GM12878 (cell line): ENCODE measurements around the gene BNIP2. TPM values are rescaled to one million over a fixed set of nuclear protein-coding genes. Genes with fewer than 3 reads are reported as not detected.
A peak's percentile ranks its signal among the peaks of the same experiment; 100 is the strongest.

Experiments
- ATAC-seq: fragments of 200-7000 bp; cut with Tn5 transposase; 3 replicates; pipeline ENCODE4 v1.9.1; 2020; ENCODE audit warnings: mild to moderate bottlenecking, moderate library complexity
- BruUV-seq: library from RNA; stranded (reverse); fragments of 400-500 nt; replicated peaks from 2 replicates; lab custom pipeline; 2021; lab: Mats Ljungman, UMichigan
- CTCF ChIA-PET: fragments of 300-600 bp; sonication (Branson Sonifier 250); formaldehyde crosslinking; extraction: SDS; loops from one replicate; lab custom pipeline; 2021; ENCODE audit warnings: inconsistent platforms; lab: Yijun Ruan, JAX
- POLR2A ChIA-PET: fragments of 350-600 bp; formaldehyde crosslinking; extraction: SDS; loops from one replicate; lab custom pipeline; 2021; ENCODE audit warnings: inconsistent platforms; lab: Charles Lee
- RAD21 ChIA-PET: fragments of 300-600 bp; sonication (Branson Sonifier 250); formaldehyde crosslinking; loops from one replicate; lab custom pipeline; 2023; ENCODE audit warnings: antibody characterized with exemption; ENCODE audit not compliant: unreplicated experiment; lab: Charles Lee
- SMC1A ChIA-PET: fragments of 300-600 bp; sonication (Branson Sonifier 250); formaldehyde crosslinking; loops from one replicate; lab custom pipeline; 2023; ENCODE audit not compliant: unreplicated experiment, uncharacterized antibody; lab: Charles Lee
- DNase-seq: peaks from one replicate; pipeline ENCODE4 v3.0.0-alpha.2; 2011; ENCODE audit warnings: low read depth, low spot score
- FAIRE-seq: peaks from 3 replicates; lab custom pipeline; 2011; peaks lifted over from hg19 to GRCh38; lab: Jason Lieb, UNC
- H2AFZ ChIP-seq: 2 replicates; pipeline ENCODE4 v1.6.0; 2011; ENCODE audit warnings: low read depth, low read length, control low read depth; ENCODE audit not compliant: control insufficient read depth
- H3K27ac ChIP-seq: 2 replicates; pipeline ENCODE4 v1.5.1; 2011; ENCODE audit warnings: control low read depth; ENCODE audit not compliant: control insufficient read depth, insufficient read depth
- H3K27me3 ChIP-seq, 2 experiments: replicated peaks in 1 of 2; 2 replicates each; pipeline versions ENCODE4 v1.6.0 to v1.6.1; 2011; ENCODE audit warnings: low read length in 1 of 2; ENCODE audit not compliant: control insufficient read depth in 2 of 2, insufficient read depth in 2 of 2
- H3K36me3 ChIP-seq, 2 experiments: 2 replicates each; pipeline ENCODE4 v1.5.1; 2011; ENCODE audit warnings: low read length in 1 of 2; ENCODE audit not compliant: control insufficient read depth in 2 of 2, insufficient read depth in 2 of 2
- H3K4me1 ChIP-seq: 2 replicates; pipeline ENCODE4 v1.6.1; 2011; ENCODE audit warnings: mild to moderate bottlenecking, low read length, moderate library complexity, mixed read lengths; ENCODE audit not compliant: control insufficient read depth, insufficient read depth
- H3K4me2 ChIP-seq: 2 replicates; pipeline ENCODE4 v1.6.0; 2011; ENCODE audit warnings: control low read depth; ENCODE audit not compliant: control insufficient read depth, insufficient read depth
- H3K4me3 ChIP-seq: fragments of 200-600 bp; sonication (generic); 2 replicates; pipeline ENCODE4 v1.5.1; 2016
- H3K79me2 ChIP-seq: 2 replicates; pipeline ENCODE4 v1.6.0; 2011; ENCODE audit warnings: low read length; ENCODE audit not compliant: control insufficient read depth, insufficient read depth
- H3K9ac ChIP-seq: 2 replicates; pipeline ENCODE4 v1.8.0; 2011; ENCODE audit warnings: low read length, control low read depth, mixed read lengths; ENCODE audit not compliant: control insufficient read depth, insufficient read depth
- H3K9me3 ChIP-seq: replicated peaks from 3 replicates; pipeline ENCODE4 v1.5.1; 2011; ENCODE audit warnings: mild to moderate bottlenecking, low read length; ENCODE audit not compliant: control insufficient read depth, insufficient read depth
- H4K20me1 ChIP-seq: 2 replicates; pipeline ENCODE4 v1.6.0; 2011; ENCODE audit not compliant: control insufficient read depth, insufficient read depth
- CREM ChIP-seq: IDR thresholded peaks from 2 replicates; pipeline ENCODE4 v1.6.1; 2014; ENCODE audit warnings: antibody characterized with exemption, low read depth
- FOS ChIP-seq: IDR thresholded peaks from 3 replicates; pipeline ENCODE4 v1.6.1; 2011; ENCODE audit warnings: borderline replicate concordance; ENCODE audit not compliant: insufficient read length; ENCODE audit errors: extremely low read depth
- HDGF ChIP-seq: fragments of 450-650 bp; IDR thresholded peaks from 2 replicates; pipeline ENCODE4 v1.6.1; 2016; ENCODE audit warnings: antibody characterized with exemption
- NR2C1 ChIP-seq: fragments of 450-650 bp; IDR thresholded peaks from 2 replicates; pipeline ENCODE4 v1.6.1; 2017; ENCODE audit warnings: antibody characterized with exemption, mild to moderate bottlenecking, moderate library complexity
- RUNX3 ChIP-seq: IDR thresholded peaks from 2 replicates; pipeline ENCODE4 v1.6.1; 2012; ENCODE audit warnings: low read length, inconsistent platforms
- SPI1 ChIP-seq: IDR thresholded peaks from 2 replicates; pipeline ENCODE4 v1.6.1; 2011; ENCODE audit warnings: low read depth, mild to moderate bottlenecking, low read length, moderate library complexity, borderline replicate concordance; ENCODE audit not compliant: insufficient read depth
- WRNIP1 ChIP-seq: IDR thresholded peaks from 2 replicates; pipeline ENCODE4 v1.6.1; 2011; ENCODE audit warnings: low read depth, low read length, improper control_type of control experiment, borderline replicate concordance
- ZNF217 ChIP-seq: fragments of 450-650 bp; IDR thresholded peaks from 2 replicates; pipeline ENCODE4 v1.6.1; 2017; ENCODE audit warnings: antibody characterized with exemption, mild to moderate bottlenecking
- WGBS: methylation state at CpG from one replicate; pipeline ENCODE4 v1.1.6; 2016; ENCODE audit warnings: low lambda C conversion rate; ENCODE audit not compliant: insufficient replicate concordance, insufficient coverage; ENCODE audit errors: missing lambda C conversion rate; 5-methylcytosine and 5-hydroxymethylcytosine counted together
- in situ Hi-C: fragments of 300-500 bp; cut with MboI; formaldehyde crosslinking; loops from 9 replicates; pipeline ENCODE4 v1.14.3; 2018; ENCODE audit warnings: mixed read lengths
- intact Hi-C: fragments of 100-400 bp; cut with micrococcal nuclease; formaldehyde crosslinking; loops from one replicate; pipeline ENCODE4 v1.14.2; 2022; ENCODE audit not compliant: unreplicated experiment
- polyA plus RNA-seq, 11 experiments: library from polyadenylated mRNA; depleted of rRNA in 4 of 11; unstranded in 6 of 11; stranded (reverse) in 5 of 11; fragments of >200 nt; fragmentation: Nextera tagmentation in 4 of 11; fragmentation: Illumina TruSeq in 1 of 11; extraction: Ambion mirVana in 4 of 11; extraction: Trizol in 1 of 11; gene quantifications; 1 replicate in 1 of 11; 2 replicates in 10 of 11; pipeline versions ENCODE4 v1.2.1 to v1.2.3, GENCODE V29; 2011 to 2016; ENCODE audit warnings: inconsistent platforms in 2 of 11, missing spikeins in 2 of 11, low read depth in 1 of 11
- total RNA-seq, 4 experiments: library from RNA; depleted of rRNA in 3 of 4; stranded (reverse); fragments of >200 nt in 3 of 4; fragmentation: Illumina TruSeq in 1 of 4; extraction: Trizol in 1 of 4; gene quantifications; 2 replicates each; pipeline versions ENCODE4 v1.2.1 to v1.2.3, GENCODE V29; 2013 to 2021
- TF ChIP-seq, protein P1 (sequence below): fragments of 450-650 bp; IDR thresholded peaks from 2 replicates; pipeline ENCODE4 v1.6.1; 2016; ENCODE audit warnings: mild to moderate bottlenecking, moderate library complexity, borderline replicate concordance

BNIP2 gene
- total and polyA plus RNA-seq, 10 of the 15 experiments (the other 5 are each of a cell fraction or from before 2014, with no cell fraction given), result 29.9 to 122 (median 67.7) TPM

DNA sequence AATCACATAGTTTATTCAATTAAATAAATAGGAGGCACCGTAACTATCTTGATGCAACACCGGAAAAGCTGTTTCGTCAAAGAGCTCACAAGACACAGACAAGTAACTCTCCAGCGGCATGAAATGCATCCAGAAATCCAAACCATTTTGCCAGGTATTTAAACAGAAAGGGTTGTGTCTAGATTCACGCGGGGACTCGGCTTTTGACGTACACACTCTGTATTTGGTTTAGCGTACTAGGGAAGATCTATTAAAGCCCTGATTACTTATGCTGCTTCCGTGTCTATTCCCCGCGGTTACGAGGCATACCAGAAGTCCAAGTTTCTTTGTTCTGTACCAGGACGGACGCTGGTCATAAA is 718 bp downstream of the BNIP2 start:
- no peaks in the 10 kb centered on the region for H3K36me3 ChIP-seq
- WGBS, result under 1% methylated on average over 15 of the region's 15 CpGs
- intact Hi-C loops, result loop anchor here (5.0 kb wide), 1 partner anchor 709 kb away; the partner anchor contains the start of gene ANXA2
- SMC1A ChIA-PET, result interaction anchor here (1.7 to 2.1 kb wide), 2 partner anchors 31 to 155 kb away, joined by 6 to 7 read pairs; partner anchors contain the start of gene GTF2A2
- peak overlapping the region; percentile 98 for H3K9ac ChIP-seq
- peak overlapping the region; percentile 57 for H2AFZ ChIP-seq
- CTCF ChIA-PET, result interaction anchor here (1.0 kb wide), 1 partner anchor 155 kb away, joined by 5 read pairs; no protein-coding TSS in a partner anchor
- POLR2A ChIA-PET, result no interaction called here
- H3K4me3 ChIP-seq, result peak overlapping the region; percentile 94
- RAD21 ChIA-PET, result interaction anchor here (1.1 to 1.4 kb wide), 2 partner anchors 31 to 637 kb away, joined by 3 to 4 read pairs; partner anchors contain the start of gene GTF2A2
- ATAC-seq (peak; percentile 19), DNase-seq (peak; percentile 7), FAIRE-seq (no peak)
- no peaks in the 10 kb centered on the region for H3K27me3 ChIP-seq
- BruUV-seq, result no TSS peak
- peak overlapping the region; percentile 98 for H3K27ac ChIP-seq
- peaks cover 9% of the 10 kb centered on the region for H3K4me1 ChIP-seq
- in situ Hi-C loops, result no loop called here
- H3K79me2 ChIP-seq, result peaks cover 56% of the 10 kb centered on the region
- H3K9me3 ChIP-seq, result no peaks in the 10 kb centered on the region
- H4K20me1 ChIP-seq, result no peaks in the 10 kb centered on the region
- TF ChIP-seq WRNIP1 (peak; percentile 73; the same call in 1 of the 2 replicates), RUNX3 (peak; percentile 30; the same call in 1 of the 2 replicates), HDGF (no peak)
- peak overlapping the region; percentile 28 for H3K4me2 ChIP-seq

DNA sequence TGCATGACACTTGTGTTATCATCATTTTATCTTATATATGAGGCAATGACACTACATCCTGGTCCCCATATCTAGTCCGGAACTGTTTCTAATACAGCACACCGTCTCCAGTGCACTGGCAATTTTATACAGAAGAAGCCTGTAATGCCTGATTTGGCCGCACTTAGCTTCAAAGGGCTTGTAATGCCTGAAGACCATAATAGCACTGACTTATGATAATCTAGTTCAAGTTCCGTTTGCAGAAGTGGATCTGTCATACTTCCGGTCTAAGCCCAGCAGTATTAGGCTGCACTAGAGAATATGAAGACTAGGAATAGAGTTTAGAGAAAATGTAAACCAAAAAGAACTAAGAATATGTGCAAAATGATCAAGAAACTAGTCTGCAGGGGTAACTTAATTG is 1.3 kb downstream of the BNIP2 start:
- Histone ChIP-seq H3K4me2 (peak overlapping the region; percentile 98), H3K9me3 (no peaks in the 10 kb centered on the region), H2AFZ (no peak overlapping the region), H4K20me1 (no peaks in the 10 kb centered on the region), H3K27ac (peak overlapping the region; percentile 98), H3K27me3 (no peaks in the 10 kb centered on the region), H3K9ac (peak overlapping the region; percentile 98), H3K79me2 (peaks cover 59% of the 10 kb centered on the region), H3K36me3 (no peaks in the 10 kb centered on the region), H3K4me1 (peaks cover 9% of the 10 kb centered on the region), H3K4me3 (peak overlapping the region; percentile 94)
- in situ Hi-C loops, result no loop called here
- ChIA-PET SMC1A (interaction anchor here (1.7 to 2.1 kb wide), 2 partner anchors 31 to 155 kb away, joined by 6 to 7 read pairs; partner anchors contain the start of gene GTF2A2), POLR2A (no interaction called here), RAD21 (interaction anchor here (1.1 to 1.4 kb wide), 2 partner anchors 30 to 638 kb away, joined by 3 to 4 read pairs; partner anchors contain the start of gene GTF2A2), CTCF (no interaction called here)
- TSS peak; percentile 61 for BruUV-seq
- ATAC-seq, result peak; percentile 41
- TF ChIP-seq ZNF217 (no peak), SPI1 (peak; percentile 74), NR2C1 (no peak), FOS (no peak), CREM (no peak)
- TF ChIP-seq, protein P1, sequence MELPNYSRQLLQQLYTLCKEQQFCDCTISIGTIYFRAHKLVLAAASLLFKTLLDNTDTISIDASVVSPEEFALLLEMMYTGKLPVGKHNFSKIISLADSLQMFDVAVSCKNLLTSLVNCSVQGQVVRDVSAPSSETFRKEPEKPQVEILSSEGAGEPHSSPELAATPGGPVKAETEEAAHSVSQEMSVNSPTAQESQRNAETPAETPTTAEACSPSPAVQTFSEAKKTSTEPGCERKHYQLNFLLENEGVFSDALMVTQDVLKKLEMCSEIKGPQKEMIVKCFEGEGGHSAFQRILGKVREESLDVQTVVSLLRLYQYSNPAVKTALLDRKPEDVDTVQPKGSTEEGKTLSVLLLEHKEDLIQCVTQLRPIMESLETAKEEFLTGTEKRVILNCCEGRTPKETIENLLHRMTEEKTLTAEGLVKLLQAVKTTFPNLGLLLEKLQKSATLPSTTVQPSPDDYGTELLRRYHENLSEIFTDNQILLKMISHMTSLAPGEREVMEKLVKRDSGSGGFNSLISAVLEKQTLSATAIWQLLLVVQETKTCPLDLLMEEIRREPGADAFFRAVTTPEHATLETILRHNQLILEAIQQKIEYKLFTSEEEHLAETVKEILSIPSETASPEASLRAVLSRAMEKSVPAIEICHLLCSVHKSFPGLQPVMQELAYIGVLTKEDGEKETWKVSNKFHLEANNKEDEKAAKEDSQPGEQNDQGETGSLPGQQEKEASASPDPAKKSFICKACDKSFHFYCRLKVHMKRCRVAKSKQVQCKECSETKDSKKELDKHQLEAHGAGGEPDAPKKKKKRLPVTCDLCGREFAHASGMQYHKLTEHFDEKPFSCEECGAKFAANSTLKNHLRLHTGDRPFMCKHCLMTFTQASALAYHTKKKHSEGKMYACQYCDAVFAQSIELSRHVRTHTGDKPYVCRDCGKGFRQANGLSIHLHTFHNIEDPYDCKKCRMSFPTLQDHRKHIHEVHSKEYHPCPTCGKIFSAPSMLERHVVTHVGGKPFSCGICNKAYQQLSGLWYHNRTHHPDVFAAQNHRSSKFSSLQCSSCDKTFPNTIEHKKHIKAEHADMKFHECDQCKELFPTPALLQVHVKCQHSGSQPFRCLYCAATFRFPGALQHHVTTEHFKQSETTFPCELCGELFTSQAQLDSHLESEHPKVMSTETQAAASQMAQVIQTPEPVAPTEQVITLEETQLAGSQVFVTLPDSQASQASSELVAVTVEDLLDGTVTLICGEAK, result peak; percentile 29; the same call in 1 of the 2 replicates
- WGBS, result under 1% methylated on average over 5 of the region's 5 CpGs
- intact Hi-C loops, result loop anchor here (5.0 kb wide), 1 partner anchor 709 kb away; the partner anchor contains the start of gene ANXA2
- DNase-seq, result peak; percentile 5
- FAIRE-seq, result peak; percentile 57
